B cell (primary cell): ENCODE measurements around the gene LPO. TPM values are rescaled to one million over a fixed set of nuclear protein-coding genes. Genes with fewer than 3 reads are reported as not detected.

Experiments used
- ATAC-seq: fragments of 200-7000 bp; cut with Tn5 transposase; one replicate; pipeline ENCODE4 v1.10.0; 2021; ENCODE audit warnings: low read depth, mild to moderate bottlenecking, moderate number of reproducible peaks, moderate library complexity
- CTCF ChIA-PET: fragments of 350-600 bp; sonication (Branson Sonifier 250); formaldehyde crosslinking; loops from one replicate; lab custom pipeline; 2021; ENCODE audit warnings: antibody characterized with exemption, inconsistent platforms; lab: Charles Lee
- POLR2A ChIA-PET: fragments of 350-600 bp; sonication (Branson Sonifier 250); formaldehyde crosslinking; loops from one replicate; lab custom pipeline; 2021; ENCODE audit warnings: antibody characterized with exemption; lab: Charles Lee
- DNase-seq: peaks from one replicate; pipeline ENCODE4 v3.0.0; 2013
- H2AFZ ChIP-seq: 2 replicates; pipeline ENCODE4 v1.6.1; 2012; ENCODE audit warnings: mild to moderate bottlenecking, low read depth, low read length; ENCODE audit not compliant: insufficient read depth, poor library complexity, severe bottlenecking
- H3K27ac ChIP-seq, 2 donors: 1 replicate in 1 of 2; 2 replicates in 1 of 2; pipeline ENCODE4 v1.5.1; 2012 to 2013; ENCODE audit warnings: low read length in 2 of 2, mild to moderate bottlenecking in 2 of 2, moderate library complexity in 1 of 2
- H3K27me3 ChIP-seq, 4 experiments: fragments of 200-600 bp in 1 of 4; sonication (generic) in 1 of 4; replicated peaks in 1 of 4; 1 replicate in 2 of 4; 2 replicates in 2 of 4; pipeline versions ENCODE4 v1.6.1 to v1.7.0; 2013 to 2016; ENCODE audit warnings: low read length in 3 of 4, mild to moderate bottlenecking in 2 of 4, mixed read lengths in 1 of 4, moderate library complexity in 1 of 4; ENCODE audit not compliant: insufficient read depth in 4 of 4, control insufficient read depth in 3 of 4; ENCODE audit errors: control extremely low read depth in 1 of 4
- H3K36me3 ChIP-seq, 2 experiments: replicated peaks in 1 of 2; 1 replicate in 1 of 2; 2 replicates in 1 of 2; pipeline versions ENCODE4 v1.6.1 to v1.7.1; 2013; ENCODE audit warnings: low read length in 1 of 2; ENCODE audit not compliant: insufficient read depth in 2 of 2, control insufficient read depth in 1 of 2; ENCODE audit errors: control extremely low read depth in 1 of 2, extremely low read depth in 1 of 2
- H3K4me1 ChIP-seq, 2 donors: fragments of 200-600 bp in 1 of 2; sonication (generic) in 1 of 2; 1 replicate in 1 of 2; 2 replicates in 1 of 2; pipeline versions ENCODE4 v1.5.1 to v1.6.1; 2013 to 2017; ENCODE audit warnings: low read length in 2 of 2; ENCODE audit not compliant: control insufficient read depth in 2 of 2, insufficient read depth in 2 of 2
- H3K4me2 ChIP-seq: replicated peaks from 2 replicates; pipeline ENCODE3; 2012; ENCODE audit warnings: mild to moderate bottlenecking, low read depth, low read length; ENCODE audit not compliant: poor library complexity, severe bottlenecking
- H3K4me3 ChIP-seq, 5 experiments: fragments of 200-600 bp in 1 of 5; sonication (generic) in 1 of 5; 1 replicate in 3 of 5; 2 replicates in 2 of 5; pipeline versions ENCODE4 v1.5.1 to v1.7.0; 2011 to 2016; ENCODE audit warnings: low read length in 4 of 5, mild to moderate bottlenecking in 4 of 5, low read depth in 2 of 5, control low read depth in 1 of 5, moderate library complexity in 1 of 5; ENCODE audit not compliant: insufficient read depth in 1 of 5; ENCODE audit errors: control extremely low read depth in 1 of 5, extremely low read depth in 1 of 5
- H3K79me2 ChIP-seq: fragments of 200-600 bp; sonication (generic); one replicate; pipeline ENCODE4 v1.6.0; 2016; ENCODE audit warnings: low read length; ENCODE audit not compliant: control insufficient read depth, insufficient read depth
- H3K9ac ChIP-seq: fragments of 200-600 bp; sonication (generic); 2 replicates; pipeline ENCODE4 v1.6.1; 2017; ENCODE audit warnings: mild to moderate bottlenecking, low read length, moderate library complexity
- H3K9me3 ChIP-seq, 3 donors: one replicate each; pipeline versions ENCODE4 v1.6.1 to v1.7.1; 2013; ENCODE audit warnings: low read length in 2 of 3; ENCODE audit not compliant: control insufficient read depth in 2 of 3, insufficient read depth in 1 of 3; ENCODE audit errors: control extremely low read depth in 1 of 3
- H4K20me1 ChIP-seq: 2 replicates; pipeline ENCODE4 v1.6.0; 2012; ENCODE audit warnings: mild to moderate bottlenecking, low read length; ENCODE audit not compliant: insufficient read depth, control insufficient read depth, poor library complexity, severe bottlenecking
- H3K27ac Mint-ChIP-seq: one replicate; pipeline ENCODE4 v1.8.0; 2021; ENCODE audit warnings: mixed read lengths
- H3K27me3 Mint-ChIP-seq: one replicate; pipeline ENCODE4 v1.8.0; 2021; ENCODE audit warnings: mixed read lengths
- H3K4me1 Mint-ChIP-seq: one replicate; pipeline ENCODE4 v1.8.0; 2021; ENCODE audit warnings: mixed read lengths
- H3K4me3 Mint-ChIP-seq: one replicate; pipeline ENCODE4 v1.8.0; 2021; ENCODE audit warnings: mixed read lengths
- H3K9me3 Mint-ChIP-seq: one replicate; pipeline ENCODE4 v1.8.0; 2022; ENCODE audit warnings: mixed read lengths; ENCODE audit not compliant: insufficient read depth
- CTCF ChIP-seq: fragments of 200-600 bp; IDR thresholded peaks from one replicate; pipeline ENCODE4 v1.8.0; 2022; ENCODE audit warnings: antibody characterized with exemption, mild to moderate bottlenecking
- EZH2 ChIP-seq: IDR thresholded peaks from 2 replicates; pipeline ENCODE4 v1.6.1; 2012; ENCODE audit warnings: borderline replicate concordance, low read depth, mild to moderate bottlenecking, moderate library complexity, low read length; ENCODE audit not compliant: insufficient read depth, poor library complexity, severe bottlenecking
- WGBS: methylation state at CpG from one replicate; pipeline ENCODE4 v1.1.5; 2013; ENCODE audit warnings: missing lambda C conversion rate; ENCODE audit not compliant: insufficient coverage; 5-methylcytosine and 5-hydroxymethylcytosine counted together
- intact Hi-C: fragments of 100-400 bp; cut with micrococcal nuclease; formaldehyde crosslinking; loops from one replicate; pipeline ENCODE4 v1.10.0; 2022
- polyA plus RNA-seq: library from polyadenylated mRNA; depleted of rRNA; stranded (reverse); fragments of >200 nt; gene quantifications from 2 replicates; pipeline ENCODE4 v1.2.3, GENCODE V29; 2012
- total RNA-seq, 2 donors: library from RNA; stranded (reverse); fragments of 120-200 nt in 1 of 2; gene quantifications; 1 replicate in 1 of 2; 2 replicates in 1 of 2; pipeline versions ENCODE4 v1.2.3 to v1.2.4, GENCODE V29; 2013 to 2022

LPO gene
- total and polyA plus RNA-seq, 2 donors (not counting 1 experiment from before 2014, with no cell fraction given) = not detected

DNA sequence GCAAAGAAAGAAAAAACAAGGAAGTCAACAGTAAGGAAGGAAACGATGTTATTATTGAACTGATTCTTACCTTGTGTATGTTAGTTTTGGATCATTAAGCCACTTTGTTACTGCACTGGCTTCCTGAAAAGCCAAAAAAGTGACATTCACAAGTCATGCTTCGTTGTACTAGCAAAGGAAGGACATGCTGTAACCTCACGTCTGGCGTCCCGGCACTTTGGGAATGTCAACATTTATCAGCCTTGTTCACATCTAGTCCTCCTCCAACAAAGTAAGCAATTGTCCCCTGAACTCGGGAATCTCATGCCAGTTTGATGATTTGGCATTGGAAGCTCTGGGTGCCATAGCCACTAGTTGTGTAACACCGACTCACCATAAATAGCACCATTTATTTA lies 18.6 kb upstream of the LPO start:
- DNase-seq = no peak
- Mint-ChIP-seq H3K4me3 (peak overlapping the region; percentile 94), H3K4me1 (peaks cover 34% of the 10 kb centered on the region), H3K27me3 (peaks cover 6% of the 10 kb centered on the region), H3K27ac (peak overlapping the region; percentile 83), H3K9me3 (no peaks in the 10 kb centered on the region)
- WGBS = 45% methylated on average over 6 of the region's 7 CpGs
- CTCF ChIA-PET = interaction anchor here (0.5 to 6.3 kb wide), 4 partner anchors 12 to 928 kb away, joined by 3 to 58 read pairs (median 4); no protein-coding TSS in a partner anchor
- ATAC-seq = no peak
- Histone ChIP-seq H3K4me2 (peak overlapping the region; percentile 82), H2AFZ (peak overlapping the region; percentile 99), H3K9me3 (no peaks in the 10 kb centered on the region), H3K27me3 (no peaks in the 10 kb centered on the region), H3K4me3 (peak overlapping the region; percentile 38 to 84 (median 68)), H3K27ac (peak overlapping the region; percentile 70 to 86), H3K9ac (peak overlapping the region; percentile 73), H4K20me1 (no peaks in the 10 kb centered on the region), H3K79me2 (no peaks in the 10 kb centered on the region), H3K36me3 (no peaks in the 10 kb centered on the region), H3K4me1 (peaks cover 10 to 19% of the 10 kb centered on the region in 2 donors)
- TF ChIP-seq CTCF (no peak), EZH2 (no peak)
- intact Hi-C loops = loop anchor here (1.0 to 10.0 kb wide), 3 partner anchors 14 to 365 kb away; partner anchors contain the start of gene MRPS23
- POLR2A ChIA-PET = interaction anchor here (2.0 kb wide), 1 partner anchor 125 kb away, joined by 4 read pairs; no protein-coding TSS in a partner anchor

- ChIA-PET CTCF (interaction anchor here (0.9 kb wide), 1 partner anchor 25 kb away, joined by 4 read pairs; no protein-coding TSS in a partner anchor), POLR2A (no interaction called here)
- no peaks in the 10 kb centered on the region for H3K79me2 ChIP-seq
- no peaks in the 10 kb centered on the region for H3K9me3 ChIP-seq
- ATAC-seq (no peak), DNase-seq (no peak)
- WGBS = no CpG with 5 or more reads among the region's 1 CpG
- H2AFZ ChIP-seq = no peak overlapping the region
- no peak overlapping the region for H3K27ac Mint-ChIP-seq
- no peak for TF ChIP-seq CTCF
- TF ChIP-seq EZH2 = no peak
- H3K27me3 ChIP-seq = peaks cover 0 to 6% (median 2%) of the 10 kb centered on the region in 4 experiments
- H3K4me3 ChIP-seq = no peak overlapping the region
- H3K4me2 ChIP-seq = no peak overlapping the region
- H3K4me3 Mint-ChIP-seq = no peak overlapping the region
- H3K4me1 ChIP-seq = peaks cover 10 to 13% of the 10 kb centered on the region in 2 donors
- H3K27me3 Mint-ChIP-seq = peaks cover 11% of the 10 kb centered on the region
- intact Hi-C loops = no loop called here
- no peaks in the 10 kb centered on the region for H3K9me3 Mint-ChIP-seq
- H3K27ac ChIP-seq = no peak overlapping the region
- H3K9ac ChIP-seq = no peak overlapping the region
- H3K36me3 ChIP-seq = no peaks in the 10 kb centered on the region
- no peaks in the 10 kb centered on the region for H4K20me1 ChIP-seq
- H3K4me1 Mint-ChIP-seq = peaks cover 13% of the 10 kb centered on the region
Measured at GRCh38 chr17:58224315-58224714, 14.1 kb upstream of the LPO start.
